GM20431 (cell line): ENCODE data around the gene SLC23A3.

ENCODE experiments used
- in situ Hi-C: fragments of 300-500 bp; cut with MseI, MboI; formaldehyde crosslinking; loops from one replicate; pipeline ENCODE4 v1.15.0; 2020; ENCODE audit warnings: low sequenced_read_pairs; ENCODE audit not compliant: unreplicated experiment

Gene SLC23A3

GRCh38 chr2:219120082-219120481 lies 49.7 kb downstream of the SLC23A3 start:
- in situ Hi-C loops: no loop called here

- in situ Hi-C loops: no loop called here
Observed at GRCh38 chr2:219119422-219120043, 50.3 kb downstream of the SLC23A3 start.

DNA sequence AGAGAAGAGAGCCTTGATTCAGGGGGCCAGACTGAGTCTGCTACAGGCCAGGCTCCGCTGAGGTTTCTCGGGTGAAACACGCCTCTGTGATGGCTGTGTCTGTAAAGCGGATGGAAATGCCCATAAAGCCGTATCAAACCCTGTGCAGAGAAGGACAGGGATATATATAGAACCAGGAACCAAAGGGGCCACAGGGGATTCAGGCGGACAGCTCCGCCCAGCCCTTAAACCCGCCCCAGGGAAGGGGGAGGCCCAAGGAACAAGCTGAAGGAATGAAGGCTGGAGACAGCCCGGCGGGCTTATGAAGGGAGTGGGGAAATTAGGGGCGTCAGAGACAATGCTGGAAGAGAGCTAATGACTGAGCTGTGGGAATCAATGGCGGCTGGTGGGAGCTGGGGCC lies 51.3 kb downstream of the SLC23A3 start:
- in situ Hi-C loops: no loop called here

DNA sequence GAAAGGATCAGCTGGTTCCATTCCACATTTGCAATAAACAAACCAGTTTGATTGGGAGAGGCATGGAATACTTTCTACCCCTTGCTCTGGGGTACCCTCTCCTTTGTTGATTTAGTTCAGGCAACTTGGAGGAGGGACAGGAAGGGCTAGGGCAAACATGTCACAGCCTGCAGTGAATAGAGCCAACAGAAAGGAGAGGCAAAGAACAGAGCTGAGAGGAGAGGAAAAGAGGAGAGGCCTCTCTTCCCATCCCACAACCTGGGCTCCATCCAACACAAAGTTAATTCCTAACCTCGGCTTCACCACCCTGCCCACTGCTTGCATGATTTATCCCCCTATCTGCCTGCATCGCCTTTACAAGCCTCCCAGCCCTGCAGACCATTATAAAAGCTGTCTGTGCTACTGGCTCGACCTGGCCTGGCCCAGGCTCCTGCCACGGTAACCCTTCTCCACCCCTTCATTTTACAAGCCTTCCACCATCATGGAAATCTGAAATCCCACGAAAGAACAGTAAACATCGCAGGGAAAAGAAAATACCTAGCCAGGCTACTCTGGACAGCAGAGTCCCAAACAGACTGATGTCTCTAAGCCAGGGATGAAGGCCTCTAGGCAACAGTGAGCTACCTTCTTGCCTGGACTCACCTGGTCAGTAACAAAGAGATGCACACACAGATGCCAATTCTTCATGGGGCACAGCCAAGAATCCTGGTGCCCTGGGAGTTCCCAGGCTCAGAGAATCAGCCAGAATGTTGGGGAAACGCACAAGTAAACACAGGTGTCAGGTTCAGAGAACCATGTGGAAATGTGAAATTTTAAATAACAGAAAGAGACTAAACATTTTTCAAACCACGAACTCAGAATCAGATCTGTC lies 52.8 kb downstream of the SLC23A3 start:
- in situ Hi-C loops: no loop called here

- in situ Hi-C loops: no loop called here
Observed at GRCh38 chr2:219112651-219113338, 57.0 kb downstream of the SLC23A3 start.

GRCh38 chr2:219112062-219112406 lies 57.8 kb downstream of the SLC23A3 start:
- in situ Hi-C loops: no loop called here
